Upper lobe of right lung (tissue), 1 donor: ENCODE results near the gene ACRBP. TPM values are rescaled to one million over a fixed set of nuclear protein-coding genes. Genes with fewer than 3 reads are reported as not detected.

Source experiments
- ATAC-seq: fragments of 200-7000 bp; cut with Tn5 transposase; one replicate; pipeline ENCODE4 v1.9.1; 2020; ENCODE audit warnings: mild to moderate bottlenecking, moderate library complexity
- DNase-seq: peaks from one replicate; pipeline ENCODE4 v3.0.0-alpha.2; 2020
- H3K27ac ChIP-seq: fragments of 200-600 bp; one replicate; pipeline ENCODE4 v1.8.0; 2022
- H3K27me3 ChIP-seq: fragments of 200-600 bp; one replicate; pipeline ENCODE4 v1.8.0; 2022; ENCODE audit warnings: mild to moderate bottlenecking
- H3K36me3 ChIP-seq: fragments of 200-600 bp; one replicate; pipeline ENCODE4 v1.8.0; 2022
- H3K4me1 ChIP-seq: fragments of 200-600 bp; one replicate; pipeline ENCODE4 v1.8.0; 2022
- H3K4me3 ChIP-seq: fragments of 200-600 bp; one replicate; pipeline ENCODE4 v1.8.0; 2022; ENCODE audit warnings: mild to moderate bottlenecking
- H3K9me3 ChIP-seq: fragments of 200-600 bp; one replicate; pipeline ENCODE4 v1.8.0; 2022
- intact Hi-C: fragments of 100-400 bp; cut with DNase I; formaldehyde crosslinking; loops from one replicate; pipeline ENCODE4 v1.11.0; 2022
- total RNA-seq: library from RNA; stranded (reverse); fragmentation: NEBNext Ultra II Directional; extraction: Animal tissue kit (Norgen Biotek cat#: 25700); gene quantifications from one replicate; pipeline ENCODE4 v1.2.1, GENCODE V29; 2021
- TF ChIP-seq, protein P1 (sequence below): fragments of 200-600 bp; IDR thresholded peaks from one replicate; pipeline ENCODE4 v1.8.0; 2022; ENCODE audit warnings: antibody characterized with exemption
- donor health status: DM: no; HTN: yes; CAD: no; lungs with severe emphysema.

ACRBP gene
- total RNA-seq, 1 donor from 2014 or later = 3.8 TPM

DNA sequence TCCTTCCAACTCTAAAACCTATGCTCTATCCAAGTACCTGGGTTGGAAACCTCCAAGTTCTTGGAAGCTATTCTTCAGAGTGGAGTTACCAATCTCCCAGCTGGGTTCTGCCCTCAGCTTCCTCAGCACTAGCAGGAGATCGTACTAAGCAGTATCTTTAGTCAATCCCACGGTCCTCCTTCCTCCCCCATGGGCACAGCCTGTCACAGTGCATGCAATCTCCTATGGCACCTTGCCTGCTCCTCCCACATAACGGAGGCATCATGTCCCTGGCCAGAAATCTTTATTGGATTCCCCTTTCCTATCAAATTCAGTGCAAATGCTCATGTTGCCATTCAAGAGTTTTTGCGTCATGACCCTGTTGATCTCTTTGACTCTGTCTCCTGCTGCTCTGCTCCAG lies 6.1 kb downstream of the ACRBP start:
- intact Hi-C loops = no loop called here
- H3K27me3 ChIP-seq = no peaks in the 10 kb centered on the region
- H3K4me1 ChIP-seq = no peaks in the 10 kb centered on the region
- H3K36me3 ChIP-seq = no peaks in the 10 kb centered on the region
- TF ChIP-seq, protein P1, sequence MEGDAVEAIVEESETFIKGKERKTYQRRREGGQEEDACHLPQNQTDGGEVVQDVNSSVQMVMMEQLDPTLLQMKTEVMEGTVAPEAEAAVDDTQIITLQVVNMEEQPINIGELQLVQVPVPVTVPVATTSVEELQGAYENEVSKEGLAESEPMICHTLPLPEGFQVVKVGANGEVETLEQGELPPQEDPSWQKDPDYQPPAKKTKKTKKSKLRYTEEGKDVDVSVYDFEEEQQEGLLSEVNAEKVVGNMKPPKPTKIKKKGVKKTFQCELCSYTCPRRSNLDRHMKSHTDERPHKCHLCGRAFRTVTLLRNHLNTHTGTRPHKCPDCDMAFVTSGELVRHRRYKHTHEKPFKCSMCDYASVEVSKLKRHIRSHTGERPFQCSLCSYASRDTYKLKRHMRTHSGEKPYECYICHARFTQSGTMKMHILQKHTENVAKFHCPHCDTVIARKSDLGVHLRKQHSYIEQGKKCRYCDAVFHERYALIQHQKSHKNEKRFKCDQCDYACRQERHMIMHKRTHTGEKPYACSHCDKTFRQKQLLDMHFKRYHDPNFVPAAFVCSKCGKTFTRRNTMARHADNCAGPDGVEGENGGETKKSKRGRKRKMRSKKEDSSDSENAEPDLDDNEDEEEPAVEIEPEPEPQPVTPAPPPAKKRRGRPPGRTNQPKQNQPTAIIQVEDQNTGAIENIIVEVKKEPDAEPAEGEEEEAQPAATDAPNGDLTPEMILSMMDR = no peak
- ATAC-seq = no peak
- DNase-seq = no peak
- no peak overlapping the region for H3K4me3 ChIP-seq
- H3K9me3 ChIP-seq = no peaks in the 10 kb centered on the region
- no peak overlapping the region for H3K27ac ChIP-seq

DNA sequence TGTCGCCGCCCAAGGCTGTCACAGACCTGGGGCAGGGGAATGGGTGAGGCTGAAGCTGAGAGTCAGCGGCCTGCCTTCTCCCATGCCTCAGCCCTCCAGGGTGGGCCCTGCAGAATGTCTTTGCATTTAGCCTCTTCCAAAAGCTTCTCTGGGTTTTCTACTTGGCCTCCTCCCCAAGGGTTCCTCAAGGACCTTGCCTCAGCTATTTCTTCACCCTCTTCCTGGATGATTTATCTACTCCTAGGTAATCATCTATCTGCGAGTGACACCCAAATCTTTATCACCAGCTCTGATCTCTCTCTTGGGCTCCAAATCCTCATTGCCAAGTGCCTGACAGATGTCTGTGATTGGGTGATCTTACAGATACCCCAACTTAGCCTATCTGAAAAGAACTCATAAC lies 6.7 kb downstream of the ACRBP start:
- H3K36me3 ChIP-seq = no peaks in the 10 kb centered on the region
- H3K4me1 ChIP-seq = no peaks in the 10 kb centered on the region
- H3K4me3 ChIP-seq = no peak overlapping the region
- intact Hi-C loops = no loop called here
- DNase-seq = no peak
- H3K9me3 ChIP-seq = no peaks in the 10 kb centered on the region
- no peak for ATAC-seq
- no peaks in the 10 kb centered on the region for H3K27me3 ChIP-seq
- no peak overlapping the region for H3K27ac ChIP-seq
- TF ChIP-seq, protein P1 = no peak

DNA sequence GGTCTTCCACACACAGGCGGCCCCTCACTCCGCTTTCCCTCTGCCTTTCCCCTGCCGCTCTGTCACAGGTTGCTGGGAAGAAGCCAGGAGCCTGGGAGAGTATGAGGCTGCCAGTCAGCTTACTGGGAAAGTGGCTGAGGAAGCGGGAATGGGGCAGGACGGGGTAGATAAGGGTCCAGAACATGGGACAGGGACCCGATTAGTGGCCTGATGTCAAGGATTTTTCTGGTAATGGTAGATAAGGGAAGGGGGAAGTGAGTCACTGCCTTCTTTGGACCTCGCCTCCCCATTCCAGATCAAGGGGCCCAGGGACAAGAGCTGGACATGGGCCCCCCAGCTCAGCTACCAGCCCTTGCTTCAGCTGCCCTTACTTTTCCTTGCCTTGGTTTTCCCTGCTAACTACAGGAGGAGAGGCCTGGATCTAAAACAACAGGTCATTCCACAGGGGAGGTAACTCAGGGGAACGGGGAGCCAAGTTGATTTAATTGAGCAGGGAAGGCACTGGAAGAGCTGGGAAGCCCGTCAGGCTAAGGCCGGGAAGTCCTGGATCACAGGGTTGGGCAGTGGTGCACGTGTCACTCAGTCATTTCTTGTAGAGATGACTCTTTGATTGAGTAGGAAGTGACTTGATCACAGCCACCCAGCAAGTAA lies 8.0 kb downstream of the ACRBP start:
- TF ChIP-seq, protein P1 = no peak
- no peaks in the 10 kb centered on the region for H3K9me3 ChIP-seq
- no peak overlapping the region for H3K27ac ChIP-seq
- no peaks in the 10 kb centered on the region for H3K27me3 ChIP-seq
- H3K36me3 ChIP-seq = no peaks in the 10 kb centered on the region
- no peaks in the 10 kb centered on the region for H3K4me1 ChIP-seq
- no peak for DNase-seq
- intact Hi-C loops = no loop called here
- no peak for ATAC-seq
- H3K4me3 ChIP-seq = no peak overlapping the region

DNA sequence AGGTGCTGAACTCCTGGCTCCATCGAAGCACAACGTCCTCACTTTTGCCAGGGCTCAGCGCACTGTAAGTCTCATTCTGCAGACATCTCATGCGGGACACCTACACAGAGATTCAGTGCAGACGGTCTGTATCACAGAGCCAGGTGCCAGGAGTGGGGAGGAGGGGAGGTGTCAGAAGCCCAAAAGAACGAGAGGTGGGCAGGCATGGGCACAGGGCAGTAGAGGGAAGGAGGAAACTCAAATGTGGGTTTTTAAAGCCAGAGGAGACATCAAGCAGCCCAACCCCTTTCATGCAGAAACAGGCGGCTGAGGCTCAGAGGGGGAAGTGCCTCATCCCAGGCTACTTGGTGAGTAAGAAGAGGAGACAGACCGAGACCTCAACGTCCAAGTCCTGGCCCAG lies 8.9 kb downstream of the ACRBP start:
- peak; percentile 17 for ATAC-seq
- Histone ChIP-seq H3K9me3 (no peaks in the 10 kb centered on the region), H3K4me3 (no peak overlapping the region), H3K4me1 (no peaks in the 10 kb centered on the region), H3K27ac (no peak overlapping the region), H3K27me3 (no peaks in the 10 kb centered on the region), H3K36me3 (no peaks in the 10 kb centered on the region)
- DNase-seq = no peak
- TF ChIP-seq, protein P1 = no peak
- intact Hi-C loops = no loop called here

DNA sequence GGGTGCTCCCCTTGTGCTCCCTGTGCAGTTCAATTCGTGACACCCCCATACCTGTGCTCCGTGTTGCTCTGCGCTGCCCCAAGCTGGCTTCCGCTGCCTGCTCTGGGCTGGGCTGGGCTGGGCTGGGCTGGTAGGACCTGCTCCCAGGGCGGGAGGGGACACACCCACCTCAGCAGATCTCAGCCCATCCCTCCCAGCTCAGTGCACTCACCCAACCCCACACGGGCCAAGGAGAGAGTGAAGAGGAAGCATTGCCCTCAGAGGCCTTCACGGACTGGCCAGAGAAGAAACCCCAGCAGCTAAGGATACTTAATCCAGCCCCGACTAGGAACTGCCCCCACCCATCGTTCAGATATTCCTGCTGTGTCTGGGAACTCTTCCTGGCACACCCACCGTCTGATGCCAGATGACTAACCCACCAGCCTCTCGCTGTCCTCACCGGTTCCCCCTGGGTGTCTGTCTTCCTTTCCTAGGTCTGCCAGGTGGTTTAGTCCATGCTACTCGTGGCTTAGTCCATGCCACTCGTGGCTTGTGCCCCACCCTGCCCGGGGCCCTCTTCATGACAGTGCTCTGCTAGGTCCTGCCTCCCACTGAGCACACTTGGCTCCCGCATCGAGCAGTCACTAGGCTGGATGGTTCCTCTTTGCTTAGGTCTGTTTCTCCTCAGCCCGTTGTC lies 11.2 kb downstream of the ACRBP start, which contains the start of gene LPAR5:
Gene LPAR5 (minus strand): TSS at position 104 of the 676 bp plus-strand sequence. CDS start 14,711 bp downstream, outside the sequence.
- Histone ChIP-seq H3K27ac (peak within 1 kb of the TSS; percentile 32), H3K4me1 (no peaks in the 10 kb centered on the region)

More for the DNA sequence above, 11.2 kb downstream of the ACRBP start, which contains the start of gene LPAR5:
- peak within 1 kb of the TSS; percentile 4 for H3K4me3 ChIP-seq
- TF ChIP-seq, protein P1 = no peak
- no peaks in the 10 kb centered on the region for H3K27me3 ChIP-seq
- no peaks in the 10 kb centered on the region for H3K9me3 ChIP-seq
- ATAC-seq (peak; percentile 69), DNase-seq (no peak)
- H3K36me3 ChIP-seq = no peaks in the 10 kb centered on the region
- intact Hi-C loops = no loop called here
